ENCODE measurements around the gene GSDMA. TPM values are rescaled to one million over a fixed set of nuclear protein-coding genes. Genes with fewer than 3 reads are reported as not detected.

GSDMA gene
- total and polyA plus RNA-seq, 10 of the 15 experiments (the other 5 are each of a cell fraction or from before 2014, with no cell fraction given), result 0.04 to 0.11 TPM; not detected in 8

DNA sequence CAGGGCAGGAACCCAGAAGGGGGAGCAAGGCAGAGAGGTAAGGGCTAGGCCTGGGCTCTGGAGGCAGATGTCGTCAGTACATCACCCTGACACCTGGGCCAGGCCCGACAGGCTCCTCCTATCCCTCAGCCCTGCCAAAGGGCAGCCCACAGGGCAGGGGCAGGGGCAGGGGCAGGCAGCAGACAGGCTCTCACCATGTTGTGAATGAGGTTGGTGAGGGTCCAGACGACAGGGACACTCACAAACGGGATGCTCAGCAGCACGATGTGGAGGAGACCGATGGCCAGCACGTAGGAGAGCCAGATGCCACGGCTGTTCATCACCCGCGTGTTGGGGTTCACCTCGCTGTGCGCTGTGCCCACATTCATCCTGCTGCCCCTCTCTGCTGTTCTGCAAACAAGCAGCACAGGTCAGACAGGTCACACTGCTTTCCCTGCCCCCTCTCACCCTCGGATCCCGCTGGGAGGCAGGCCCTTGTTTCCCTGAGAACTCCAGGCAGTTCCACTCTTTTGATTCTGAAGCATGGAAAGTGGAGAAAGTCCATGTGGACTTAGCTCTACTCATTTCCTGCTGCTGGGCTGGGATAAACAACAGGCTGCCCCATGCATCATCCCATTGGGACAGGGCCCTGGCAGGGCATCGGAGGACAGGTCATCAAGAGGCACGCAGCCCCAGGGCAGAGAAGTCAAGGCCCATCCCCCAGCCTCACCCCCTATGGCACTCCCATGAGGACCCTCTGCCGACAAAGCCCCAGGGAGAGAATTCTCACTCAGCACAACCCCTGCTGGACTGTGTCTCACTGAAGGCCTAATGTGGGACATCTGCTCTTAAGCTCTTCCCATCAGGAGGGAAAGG, 38.7 kb upstream of the GSDMA start:
- Histone ChIP-seq H3K9me3 (replicated peaks; ENCODE audit: control insufficient read depth, insufficient read depth, low read length) (no peaks in the 10 kb centered on the region; the same call in 2 of the 3 replicates), H3K27me3 (replicated peaks in 1 of 2; ENCODE audit: control insufficient read depth in 2 of 2, insufficient read depth in 2 of 2, low read length in 1 of 2) (no peaks in the 10 kb centered on the region), H2AFZ (ENCODE audit: control insufficient read depth, low read depth, low read length) (no peak overlapping the region), H3K9ac (ENCODE audit: control insufficient read depth, insufficient read depth, low read length) (peak overlapping the region; percentile 83; the same call in 1 of the 2 replicates), H4K20me1 (ENCODE audit: control insufficient read depth, insufficient read depth) (no peaks in the 10 kb centered on the region), H3K4me3 (peak overlapping the region; percentile 87; the same call in 1 of the 2 replicates), H3K36me3 (ENCODE audit: control insufficient read depth in 2 of 2, insufficient read depth in 2 of 2, low read length in 1 of 2) (peaks cover 15% of the 10 kb centered on the region in 2 experiments; a peak in 3 of 4 replicates), H3K4me1 (ENCODE audit: control insufficient read depth, insufficient read depth, low read length) (peaks cover 40% of the 10 kb centered on the region), H3K79me2 (ENCODE audit: control insufficient read depth, insufficient read depth, low read length) (peaks cover 58% of the 10 kb centered on the region), H3K27ac (ENCODE audit: control insufficient read depth, insufficient read depth) (peak overlapping the region; percentile 19), H3K4me2 (ENCODE audit: control insufficient read depth, insufficient read depth) (peak overlapping the region; percentile 89)
- intact Hi-C loops (cut with micrococcal nuclease; ENCODE audit: unreplicated experiment) (no loop called here), in situ Hi-C loops (cut with MboI) (no loop called here)
- BruUV-seq (replicated peaks), result no TSS peak
- FAIRE-seq (no peak), DNase-seq (ENCODE audit: low read depth, low spot score) (no peak), ATAC-seq (no peak)
- ChIA-PET POLR2A (interaction anchor here (1.5 to 6.4 kb wide), 2 partner anchors 9 to 15 kb away, joined by 8 to 64 read pairs; no protein-coding TSS in a partner anchor), RAD21 (ENCODE audit: unreplicated experiment) (interaction anchor here (1.3 to 4.2 kb wide), 3 partner anchors 9 to 56 kb away, joined by 4 to 35 read pairs (median 8); partner anchors contain the start of gene PSMD3), SMC1A (ENCODE audit: uncharacterized antibody, unreplicated experiment) (interaction anchor here (1.1 to 1.3 kb wide), 2 partner anchors 16 to 19 kb away, joined by 3 to 4 read pairs; no protein-coding TSS in a partner anchor), CTCF (interaction anchor here (1.0 to 1.5 kb wide), 3 partner anchors 9 to 55 kb away, joined by 3 to 4 read pairs (median 4); no protein-coding TSS in a partner anchor)
- TF ChIP-seq POLR2A (IDR thresholded peaks at IDR 0.05; ENCODE audit: low read depth, low read length) (no peak), SIN3A (IDR thresholded peaks at IDR 0.05; ENCODE audit: low read depth, low read length) (no peak), SPI1 (IDR thresholded peaks at IDR 0.05; ENCODE audit: borderline replicate concordance, insufficient read depth, low read depth, low read length) (no peak), RAD21 (IDR thresholded peaks at IDR 0.05; ENCODE audit: insufficient read depth, low read depth, low read length) (0 out of 2 replicates have a peak, but pooled peaks have one; percentile 2), NR2C1 (IDR thresholded peaks at IDR 0.05) (no peak), NFIC (IDR thresholded peaks at IDR 0.05; ENCODE audit: low read depth, low read length) (no peak), RFX5 (IDR thresholded peaks at IDR 0.05; ENCODE audit: low read depth, low read length) (no peak), USF2 (IDR thresholded peaks at IDR 0.05; ENCODE audit: borderline replicate concordance, low read depth, low read length) (no peak), ETV6 (conservative IDR thresholded peaks at IDR 0.05 in 1 of 2, IDR thresholded peaks at IDR 0.05 in 1 of 2; ENCODE audit: borderline replicate concordance in 1 of 2, low read depth in 1 of 2) (no peak), SMC3 (IDR thresholded peaks at IDR 0.05; ENCODE audit: borderline replicate concordance, low read length) (0 out of 2 replicates have a peak, but pooled peaks have one; percentile 6), ZNF622 (IDR thresholded peaks at IDR 0.05) (no peak), RCOR1 (conservative IDR thresholded peaks at IDR 0.05; ENCODE audit: low read depth, low read length) (no peak), MEF2B (IDR thresholded peaks at IDR 0.05; ENCODE audit: partially characterized antibody, poor library complexity, severe bottlenecking) (peak; percentile 17), YBX1 (IDR thresholded peaks at IDR 0.05) (no peak), CHD2 (IDR thresholded peaks at IDR 0.05; ENCODE audit: borderline replicate concordance, low read depth, low read length) (no peak), MEF2A (IDR thresholded peaks at IDR 0.05; ENCODE audit: insufficient read depth, low read depth, low read length) (no peak), IRF4 (IDR thresholded peaks at IDR 0.05; ENCODE audit: low read depth, low read length) (no peak), ESRRA (IDR thresholded peaks at IDR 0.05; ENCODE audit: low read length) (no peak), BACH1 (IDR thresholded peaks at IDR 0.05; ENCODE audit: borderline replicate concordance) (no peak), MXI1 (IDR thresholded peaks at IDR 0.05; ENCODE audit: low read depth, low read length) (no peak), RAD51 (IDR thresholded peaks at IDR 0.05) (no peak)
- TF ChIP-seq, protein P1, sequence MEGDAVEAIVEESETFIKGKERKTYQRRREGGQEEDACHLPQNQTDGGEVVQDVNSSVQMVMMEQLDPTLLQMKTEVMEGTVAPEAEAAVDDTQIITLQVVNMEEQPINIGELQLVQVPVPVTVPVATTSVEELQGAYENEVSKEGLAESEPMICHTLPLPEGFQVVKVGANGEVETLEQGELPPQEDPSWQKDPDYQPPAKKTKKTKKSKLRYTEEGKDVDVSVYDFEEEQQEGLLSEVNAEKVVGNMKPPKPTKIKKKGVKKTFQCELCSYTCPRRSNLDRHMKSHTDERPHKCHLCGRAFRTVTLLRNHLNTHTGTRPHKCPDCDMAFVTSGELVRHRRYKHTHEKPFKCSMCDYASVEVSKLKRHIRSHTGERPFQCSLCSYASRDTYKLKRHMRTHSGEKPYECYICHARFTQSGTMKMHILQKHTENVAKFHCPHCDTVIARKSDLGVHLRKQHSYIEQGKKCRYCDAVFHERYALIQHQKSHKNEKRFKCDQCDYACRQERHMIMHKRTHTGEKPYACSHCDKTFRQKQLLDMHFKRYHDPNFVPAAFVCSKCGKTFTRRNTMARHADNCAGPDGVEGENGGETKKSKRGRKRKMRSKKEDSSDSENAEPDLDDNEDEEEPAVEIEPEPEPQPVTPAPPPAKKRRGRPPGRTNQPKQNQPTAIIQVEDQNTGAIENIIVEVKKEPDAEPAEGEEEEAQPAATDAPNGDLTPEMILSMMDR (IDR thresholded peaks at IDR 0.05 in 2 of 3, conservative IDR thresholded peaks at IDR 0.05 in 1 of 3; ENCODE audit: control insufficient read depth in 2 of 3, extremely low read depth in 1 of 3, insufficient read depth in 1 of 3, low read depth in 3 of 3, low read length in 3 of 3), result peak in 2 of 3 experiments; percentile 7 to 10; a peak in 1 of 6 replicates
- 89% methylated on average over 16 of the region's 17 CpGs for WGBS (ENCODE audit: insufficient coverage, insufficient replicate concordance, low lambda C conversion rate, missing lambda C conversion rate)

Measured in GM12878 (cell line).